Body of pancreas (tissue), 4 donors: ENCODE results near the gene MT1HL1.

Experiments used
- POLR2A ChIP-seq, 3 donors: fragments of 450-650 bp; IDR thresholded peaks; one replicate each; pipeline ENCODE4 v1.6.1; 2016; ENCODE audit warnings: antibody characterized with exemption in 3 of 3, mild to moderate bottlenecking in 2 of 3
- TF ChIP-seq, protein P1 (sequence below), 7 experiments: fragments of 450-650 bp in 4 of 7; fragments of 200-600 bp in 3 of 7; sonication (generic) in 3 of 7; IDR thresholded peaks; one replicate each; pipeline ENCODE4 v1.5.1; 2016 to 2019; ENCODE audit warnings: antibody characterized with exemption in 7 of 7

- TF ChIP-seq, protein P1, sequence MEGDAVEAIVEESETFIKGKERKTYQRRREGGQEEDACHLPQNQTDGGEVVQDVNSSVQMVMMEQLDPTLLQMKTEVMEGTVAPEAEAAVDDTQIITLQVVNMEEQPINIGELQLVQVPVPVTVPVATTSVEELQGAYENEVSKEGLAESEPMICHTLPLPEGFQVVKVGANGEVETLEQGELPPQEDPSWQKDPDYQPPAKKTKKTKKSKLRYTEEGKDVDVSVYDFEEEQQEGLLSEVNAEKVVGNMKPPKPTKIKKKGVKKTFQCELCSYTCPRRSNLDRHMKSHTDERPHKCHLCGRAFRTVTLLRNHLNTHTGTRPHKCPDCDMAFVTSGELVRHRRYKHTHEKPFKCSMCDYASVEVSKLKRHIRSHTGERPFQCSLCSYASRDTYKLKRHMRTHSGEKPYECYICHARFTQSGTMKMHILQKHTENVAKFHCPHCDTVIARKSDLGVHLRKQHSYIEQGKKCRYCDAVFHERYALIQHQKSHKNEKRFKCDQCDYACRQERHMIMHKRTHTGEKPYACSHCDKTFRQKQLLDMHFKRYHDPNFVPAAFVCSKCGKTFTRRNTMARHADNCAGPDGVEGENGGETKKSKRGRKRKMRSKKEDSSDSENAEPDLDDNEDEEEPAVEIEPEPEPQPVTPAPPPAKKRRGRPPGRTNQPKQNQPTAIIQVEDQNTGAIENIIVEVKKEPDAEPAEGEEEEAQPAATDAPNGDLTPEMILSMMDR (IDR thresholded peaks at IDR 0.05): no peak
- no peak for TF ChIP-seq POLR2A (IDR thresholded peaks at IDR 0.05)
Observed at GRCh38 chr1:237029240-237029639, 25.0 kb upstream of the MT1HL1 start.
